H1 (cell line): ENCODE measurements around the gene RNF141. TPM values are rescaled to one million over a fixed set of nuclear protein-coding genes. Genes with fewer than 3 reads are reported as not detected.

Experiments
- CTCF ChIA-PET: fragments of 300-600 bp; sonication (Branson Sonifier 250); formaldehyde crosslinking; loops from one replicate; lab custom pipeline; 2021; ENCODE audit not compliant: partially characterized antibody; lab: Charles Lee
- POLR2A ChIA-PET: fragments of 300-600 bp; sonication (Branson Sonifier 250); formaldehyde crosslinking; loops from one replicate; lab custom pipeline; 2021; ENCODE audit warnings: inconsistent platforms; ENCODE audit not compliant: partially characterized antibody; lab: Charles Lee
- DNase-seq, 2 experiments: peaks; one replicate each; pipeline versions ENCODE4 v3.0.0 to v3.0.0-alpha.2; 2010 to 2022; ENCODE audit warnings: low spot score in 2 of 2, low read depth in 1 of 2, mixed read lengths in 1 of 2
- FAIRE-seq: peaks from 2 replicates; lab custom pipeline; 2011; peaks lifted over from hg19 to GRCh38; lab: Jason Lieb, UNC
- H2AFZ ChIP-seq: 2 replicates; pipeline ENCODE4 v1.8.1; 2012; ENCODE audit warnings: low read length, inconsistent platforms
- H2AK5ac ChIP-seq: 2 replicates; pipeline ENCODE4 v1.6.1; 2013; ENCODE audit warnings: low read depth, low read length
- H2BK120ac ChIP-seq: replicated peaks from 2 replicates; pipeline ENCODE3; 2013; ENCODE audit warnings: low read depth, low read length, inconsistent platforms
- H2BK12ac ChIP-seq: 2 replicates; pipeline ENCODE4 v1.6.1; 2013; ENCODE audit warnings: low read depth, low read length
- H2BK15ac ChIP-seq: 2 replicates; pipeline ENCODE4 v1.6.1; 2013; ENCODE audit warnings: low read length
- H2BK20ac ChIP-seq: 2 replicates; pipeline ENCODE4 v1.6.1; 2013; ENCODE audit warnings: low read length
- H2BK5ac ChIP-seq: 2 replicates; pipeline ENCODE4 v1.6.1; 2013; ENCODE audit warnings: low read depth, low read length
- H3K14ac ChIP-seq: 2 replicates; pipeline ENCODE4 v1.6.1; 2013; ENCODE audit warnings: inconsistent platforms; ENCODE audit not compliant: insufficient read length
- H3K18ac ChIP-seq: 2 replicates; pipeline ENCODE4 v1.6.1; 2013; ENCODE audit warnings: low read length; ENCODE audit errors: extremely low read depth
- H3K23ac ChIP-seq: 2 replicates; pipeline ENCODE4 v1.6.1; 2013; ENCODE audit warnings: inconsistent platforms; ENCODE audit not compliant: insufficient read length
- H3K23me2 ChIP-seq: 2 replicates; pipeline ENCODE4 v1.6.1; 2013; ENCODE audit warnings: low read depth, low read length
- H3K27ac ChIP-seq: 2 replicates; pipeline ENCODE4 v1.6.1; 2011; ENCODE audit warnings: low read depth, low read length, inconsistent platforms
- H3K27me3 ChIP-seq, 4 experiments: replicated peaks in 1 of 4; 1 replicate in 1 of 4; 2 replicates in 3 of 4; pipeline versions ENCODE4 v1.6.1 to v1.8.1; 2011 to 2013; ENCODE audit warnings: low read length in 3 of 4, mild to moderate bottlenecking in 3 of 4, inconsistent platforms in 2 of 4, mixed read lengths in 2 of 4, moderate library complexity in 1 of 4; ENCODE audit not compliant: control insufficient read depth in 3 of 4, insufficient read depth in 3 of 4; ENCODE audit errors: extremely low read depth in 1 of 4
- H3K36me3 ChIP-seq, 4 experiments: 2 replicates each; pipeline versions ENCODE4 v1.6.1 to v1.8.1; 2011 to 2013; ENCODE audit warnings: mild to moderate bottlenecking in 4 of 4, low read length in 3 of 4, moderate library complexity in 2 of 4, control low read depth in 1 of 4, inconsistent platforms in 1 of 4; ENCODE audit not compliant: insufficient read depth in 4 of 4, control insufficient read depth in 2 of 4
- H3K4ac ChIP-seq: replicated peaks from 2 replicates; pipeline ENCODE3; 2013; ENCODE audit warnings: low read length, low read depth, mixed read lengths, inconsistent platforms; ENCODE audit not compliant: insufficient read length
- H3K4me1 ChIP-seq, 4 experiments: replicated peaks in 1 of 4; 1 replicate in 1 of 4; 2 replicates in 3 of 4; pipeline versions ENCODE4 v1.6.1 to v1.8.1; 2011 to 2013; ENCODE audit warnings: low read length in 3 of 4, inconsistent platforms in 2 of 4, mixed read lengths in 1 of 4; ENCODE audit not compliant: insufficient read depth in 4 of 4, control insufficient read depth in 3 of 4
- H3K4me2 ChIP-seq, 2 experiments: 2 replicates each; pipeline versions ENCODE4 v1.6.1 to v1.8.1; 2011 to 2013; ENCODE audit warnings: low read depth in 2 of 2, low read length in 2 of 2, control low read depth in 1 of 2, inconsistent platforms in 1 of 2, mild to moderate bottlenecking in 1 of 2; ENCODE audit not compliant: insufficient read depth in 1 of 2
- H3K4me3 ChIP-seq, 4 experiments: fragments of 200-600, 300-600 bp in 1 of 4; sonication (generic), shearing (Covaris generic), sonication (Bioruptor Twin) in 1 of 4; 2 replicates each; pipeline versions ENCODE4 v1.5.1 to v1.8.1; 2011 to 2016; ENCODE audit warnings: low read length in 4 of 4, low read depth in 3 of 4, control low read depth in 2 of 4, inconsistent platforms in 2 of 4, mild to moderate bottlenecking in 2 of 4, mixed read lengths in 1 of 4, moderate library complexity in 1 of 4; ENCODE audit not compliant: insufficient read depth in 2 of 4; ENCODE audit errors: extremely low read depth in 1 of 4
- H3K56ac ChIP-seq: replicated peaks from 2 replicates; pipeline ENCODE3; 2013; ENCODE audit warnings: low read depth, mild to moderate bottlenecking, mixed read lengths, low read length, inconsistent platforms; ENCODE audit not compliant: insufficient read length
- H3K79me1 ChIP-seq: 2 replicates; pipeline ENCODE4 v1.6.1; 2013; ENCODE audit warnings: low read depth, low read length, control low read depth
- H3K79me2 ChIP-seq, 2 experiments: 2 replicates each; pipeline versions ENCODE4 v1.6.1 to v1.8.1; 2012 to 2013; ENCODE audit warnings: low read length in 2 of 2, mild to moderate bottlenecking in 2 of 2, inconsistent platforms in 1 of 2; ENCODE audit not compliant: insufficient read depth in 2 of 2, control insufficient read depth in 1 of 2
- H3K9ac ChIP-seq, 4 experiments: replicated peaks in 1 of 4; 1 replicate in 1 of 4; 2 replicates in 3 of 4; pipeline versions ENCODE4 v1.6.1 to v1.8.1; 2011 to 2013; ENCODE audit warnings: low read depth in 3 of 4, low read length in 3 of 4, control low read depth in 2 of 4, mild to moderate bottlenecking in 2 of 4, moderate library complexity in 2 of 4, inconsistent platforms in 1 of 4; ENCODE audit errors: extremely low read depth in 1 of 4
- H3K9me3 ChIP-seq, 2 experiments: 2 replicates each; pipeline versions ENCODE4 v1.6.1 to v1.8.1; 2012 to 2013; ENCODE audit warnings: mild to moderate bottlenecking in 2 of 2, moderate library complexity in 2 of 2, control low read depth in 1 of 2, inconsistent platforms in 1 of 2, low read depth in 1 of 2, low read length in 1 of 2, mixed read lengths in 1 of 2; ENCODE audit not compliant: insufficient read depth in 2 of 2
- H4K20me1 ChIP-seq, 2 experiments: replicated peaks in 1 of 2; 2 replicates each; pipeline versions ENCODE3 to v1.8.1; 2011 to 2013; ENCODE audit warnings: inconsistent platforms in 2 of 2, low read length in 2 of 2, mild to moderate bottlenecking in 1 of 2; ENCODE audit not compliant: insufficient read depth in 2 of 2, control insufficient read depth in 1 of 2
- H4K5ac ChIP-seq: 2 replicates; pipeline ENCODE4 v1.6.1; 2013; ENCODE audit warnings: low read length, low read depth, mixed read lengths, inconsistent platforms; ENCODE audit not compliant: insufficient read length
- H4K8ac ChIP-seq: 2 replicates; pipeline ENCODE4 v1.8.0; 2013; ENCODE audit warnings: mild to moderate bottlenecking, moderate library complexity, low read length, inconsistent platforms; ENCODE audit not compliant: insufficient read depth; ENCODE audit errors: extremely low read depth
- H4K91ac ChIP-seq: replicated peaks from 2 replicates; pipeline ENCODE3; 2013; ENCODE audit warnings: low read length, mixed read lengths, inconsistent platforms; ENCODE audit not compliant: insufficient read length
- BRCA1 ChIP-seq: IDR thresholded peaks from 2 replicates; pipeline ENCODE4 v1.6.1; 2012; ENCODE audit warnings: low read depth, low read length, improper control_type of control experiment
- CBX8 ChIP-seq: fragments of 300-800, 300-1000 bp; sonication (generic); IDR thresholded peaks from 2 replicates; pipeline ENCODE4 v1.7.1; 2016; ENCODE audit warnings: low read depth, low read length, borderline replicate concordance
- CHD1 ChIP-seq: IDR thresholded peaks from 2 replicates; pipeline ENCODE4 v1.6.1; 2012; ENCODE audit warnings: low read depth, low read length, improper control_type of control experiment
- KDM4A ChIP-seq: IDR thresholded peaks from one replicate; pipeline ENCODE4 v1.7.1; 2012; ENCODE audit warnings: low read depth, mild to moderate bottlenecking, moderate library complexity, low read length, inconsistent platforms; ENCODE audit not compliant: severe bottlenecking
- NRF1 ChIP-seq: IDR thresholded peaks from 2 replicates; pipeline ENCODE4 v1.6.1; 2011; ENCODE audit warnings: mild to moderate bottlenecking, low read depth, low read length, improper control_type of control experiment
- POLR2A ChIP-seq, 2 experiments: IDR thresholded peaks; 1 replicate in 1 of 2; 2 replicates in 1 of 2; pipeline ENCODE4 v1.6.1; 2011; ENCODE audit warnings: low read depth in 2 of 2, low read length in 2 of 2, mild to moderate bottlenecking in 2 of 2; ENCODE audit errors: control extremely low read depth in 1 of 2
- POU5F1 ChIP-seq: IDR thresholded peaks from 2 replicates; pipeline ENCODE4 v1.6.1; 2011; ENCODE audit warnings: low read depth, mild to moderate bottlenecking, low read length, moderate library complexity
- RFX5 ChIP-seq: IDR thresholded peaks from 2 replicates; pipeline ENCODE4 v1.6.1; 2011; ENCODE audit warnings: low read depth, low read length, improper control_type of control experiment, borderline replicate concordance
- SIN3A ChIP-seq, 2 experiments: IDR thresholded peaks in 1 of 2; conservative IDR thresholded peaks in 1 of 2; 2 replicates each; pipeline ENCODE4 v1.6.1; 2011 to 2012; ENCODE audit warnings: low read length in 2 of 2, improper control_type of control experiment in 1 of 2, low read depth in 1 of 2, mild to moderate bottlenecking in 1 of 2
- SP1 ChIP-seq: IDR thresholded peaks from 2 replicates; pipeline ENCODE4 v1.6.1; 2011; ENCODE audit warnings: low read depth, low read length
- TAF1 ChIP-seq: IDR thresholded peaks from 2 replicates; pipeline ENCODE4 v1.6.1; 2011; ENCODE audit warnings: mild to moderate bottlenecking, low read depth, low read length
- WGBS, 2 experiments: shearing (Covaris generic) in 1 of 2; methylation state at CpG; one replicate each; pipeline versions ENCODE4 v1.1.6 to v1.1.7; 2013 to 2015; ENCODE audit warnings: low lambda C conversion rate in 2 of 2, mixed read lengths in 2 of 2, inconsistent platforms in 1 of 2, low coverage in 1 of 2, missing lambda C conversion rate in 1 of 2; ENCODE audit not compliant: insufficient replicate concordance in 2 of 2, insufficient coverage in 1 of 2, insufficient read length in 1 of 2; ENCODE audit errors: extremely low coverage in 1 of 2, missing lambda C conversion rate in 1 of 2; 5-methylcytosine and 5-hydroxymethylcytosine counted together
- polyA plus RNA-seq, 7 experiments: library from polyadenylated mRNA; depleted of rRNA in 3 of 7; stranded (reverse) in 5 of 7; unstranded in 2 of 7; fragments of >200 nt in 5 of 7; fragments of 200-250 nt in 2 of 7; gene quantifications; 1 replicate in 5 of 7; 2 replicates in 1 of 7; 4 replicates in 1 of 7; pipeline versions ENCODE4 v1.2.1 to v1.2.3, GENCODE V29; 2011 to 2013; ENCODE audit warnings: missing spikeins in 2 of 7, mixed read lengths in 2 of 7
- total RNA-seq: library from RNA; stranded (reverse); fragmentation: NEBNext Ultra II Directional; extraction: Animal tissue kit (Norgen Biotek cat#: 25700); gene quantifications from 2 replicates; pipeline ENCODE4 v1.2.1, GENCODE V29; 2021

The RNF141 gene
- total and polyA plus RNA-seq, 2 of the 8 experiments (the other 6 are each of a cell fraction or from before 2014, with no cell fraction given): 8.5 to 22.8 TPM

DNA sequence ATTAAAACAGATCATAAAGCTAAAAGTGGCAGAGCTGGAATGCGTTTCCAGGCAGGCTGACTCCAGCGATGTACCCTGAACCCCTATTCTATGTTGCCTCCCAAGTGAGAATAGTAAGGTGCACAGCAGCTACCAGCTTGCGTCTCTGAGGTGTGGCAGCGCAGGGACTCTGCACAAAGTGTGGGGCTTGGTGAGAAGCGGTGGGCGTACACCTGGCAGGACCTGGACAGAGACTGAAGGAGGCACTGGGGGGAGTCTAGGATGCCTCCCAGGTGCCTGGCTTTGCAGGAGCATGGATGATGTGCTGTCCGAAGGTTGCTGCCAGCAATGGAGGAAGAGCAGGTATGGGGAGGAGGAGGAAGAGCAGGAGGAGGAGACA, 43.0 kb downstream of the RNF141 start:
- no peak for DNase-seq
- CTCF ChIA-PET: interaction anchor here (0.8 to 2.8 kb wide), 12 partner anchors 9 to 92 kb away, joined by 3 to 16 read pairs (median 4); no protein-coding TSS in a partner anchor
- TF ChIP-seq TAF1: no peak
- no peak for TF ChIP-seq CBX8
- TF ChIP-seq NRF1: no peak
- TF ChIP-seq BRCA1: no peak
- TF ChIP-seq POU5F1: no peak
- TF ChIP-seq SP1: no peak
- no peak for TF ChIP-seq KDM4A
- TF ChIP-seq SIN3A (conservative IDR thresholded peaks at IDR 0.05 in 1 of 2, IDR thresholded peaks at IDR 0.05 in 1 of 2; ENCODE audit: low read depth in 1 of 2, low read length in 2 of 2): no peak
- no peak for TF ChIP-seq RFX5
- TF ChIP-seq POLR2A (IDR thresholded peaks at IDR 0.05; ENCODE audit: control extremely low read depth in 1 of 2, low read depth in 2 of 2, low read length in 2 of 2): no peak
- no peak for TF ChIP-seq CHD1

More for the DNA sequence above, 43.0 kb downstream of the RNF141 start:
- peaks cover 0 to 9% of the 10 kb centered on the region in 2 experiments for H4K20me1 ChIP-seq
- H4K5ac ChIP-seq: no peak overlapping the region
- POLR2A ChIA-PET: interaction anchor here (0.6 to 1.6 kb wide), 2 partner anchors 10 to 73 kb away, joined by 3 to 5 read pairs; no protein-coding TSS in a partner anchor
- H3K79me2 ChIP-seq: no peaks in the 10 kb centered on the region
- no peak overlapping the region for H3K56ac ChIP-seq
- no peak overlapping the region for H3K23ac ChIP-seq
- no peak overlapping the region for H2AFZ ChIP-seq
- H3K9me3 ChIP-seq: no peaks in the 10 kb centered on the region; a peak in 1 of 4 replicates
- no peak overlapping the region for H3K4ac ChIP-seq
- H4K91ac ChIP-seq: no peak overlapping the region
- H3K27me3 ChIP-seq: no peaks in the 10 kb centered on the region; a peak in 1 of 7 replicates
- no peak overlapping the region for H2AK5ac ChIP-seq
- no peak overlapping the region for H3K27ac ChIP-seq
- peaks cover 0 to 4% (median 0%) of the 10 kb centered on the region in 4 experiments; a peak in 2 of 7 replicates for H3K4me1 ChIP-seq
- 91% methylated on average over 7 of the region's 7 CpGs; no CpG with 5 or more reads in 1 of the 2 experiments for WGBS, 2 experiments
- H3K4me2 ChIP-seq: no peak overlapping the region
- no peak overlapping the region for H3K4me3 ChIP-seq
- H2BK120ac ChIP-seq: no peak overlapping the region
- H3K9ac ChIP-seq: no peak overlapping the region
- no peak overlapping the region for H2BK15ac ChIP-seq
- no peak overlapping the region for H4K8ac ChIP-seq
- no peak for FAIRE-seq
- H3K18ac ChIP-seq: no peak overlapping the region
- no peak overlapping the region for H2BK20ac ChIP-seq
- H2BK12ac ChIP-seq: no peak overlapping the region
- H3K23me2 ChIP-seq: peaks cover 2% of the 10 kb centered on the region; the same call in 1 of the 2 replicates
- H3K79me1 ChIP-seq: no peaks in the 10 kb centered on the region
- no peak overlapping the region for H3K14ac ChIP-seq
- no peak overlapping the region for H2BK5ac ChIP-seq
- H3K36me3 ChIP-seq: no peaks in the 10 kb centered on the region; a peak in 1 of 8 replicates
